ENCODE measurements around the gene SLC22A1. TPM values are rescaled to one million over a fixed set of nuclear protein-coding genes. Genes with fewer than 3 reads are reported as not detected.

SLC22A1 gene
- total RNA-seq, 1 experiment from 2014 or later, result 1.2 TPM

DNA sequence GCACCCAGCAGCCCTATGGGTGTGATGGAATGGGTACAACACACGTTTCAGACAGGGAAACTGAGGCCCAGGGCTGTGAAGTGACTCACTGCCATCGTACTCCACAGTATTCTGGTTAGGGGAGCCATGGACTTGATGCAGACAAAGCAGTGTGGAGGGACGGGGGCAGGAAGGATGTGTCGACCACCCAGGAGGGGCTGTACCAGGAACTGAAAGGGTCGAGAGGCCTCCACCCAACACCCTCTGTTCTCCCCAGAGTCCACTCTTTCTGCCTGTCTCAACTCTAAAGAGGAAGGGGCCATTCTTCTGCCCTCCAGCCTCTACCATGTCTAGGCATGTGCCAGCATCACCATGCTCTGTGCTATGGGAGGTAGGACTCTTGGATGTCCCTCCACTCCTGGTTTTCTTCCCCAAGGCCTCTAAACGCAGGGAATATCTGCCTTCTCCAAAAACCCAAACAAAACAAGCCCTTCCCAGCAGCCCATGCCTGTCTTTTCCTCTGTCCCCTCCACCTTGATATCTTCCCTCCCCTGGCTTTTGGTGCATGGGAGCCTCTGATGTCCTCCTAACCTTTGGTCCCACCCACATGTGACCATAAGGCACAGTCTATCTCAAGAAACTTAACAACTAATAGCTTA lies 7.4 kb downstream of the SLC22A1 start:
- H3K27ac Mint-ChIP-seq, result no peak overlapping the region
- H3K36me3 Mint-ChIP-seq, result no peaks in the 10 kb centered on the region
- DNase-seq (ENCODE audit: low spot score) (no peak), ATAC-seq (no peak)
- TF ChIP-seq, protein P1, sequence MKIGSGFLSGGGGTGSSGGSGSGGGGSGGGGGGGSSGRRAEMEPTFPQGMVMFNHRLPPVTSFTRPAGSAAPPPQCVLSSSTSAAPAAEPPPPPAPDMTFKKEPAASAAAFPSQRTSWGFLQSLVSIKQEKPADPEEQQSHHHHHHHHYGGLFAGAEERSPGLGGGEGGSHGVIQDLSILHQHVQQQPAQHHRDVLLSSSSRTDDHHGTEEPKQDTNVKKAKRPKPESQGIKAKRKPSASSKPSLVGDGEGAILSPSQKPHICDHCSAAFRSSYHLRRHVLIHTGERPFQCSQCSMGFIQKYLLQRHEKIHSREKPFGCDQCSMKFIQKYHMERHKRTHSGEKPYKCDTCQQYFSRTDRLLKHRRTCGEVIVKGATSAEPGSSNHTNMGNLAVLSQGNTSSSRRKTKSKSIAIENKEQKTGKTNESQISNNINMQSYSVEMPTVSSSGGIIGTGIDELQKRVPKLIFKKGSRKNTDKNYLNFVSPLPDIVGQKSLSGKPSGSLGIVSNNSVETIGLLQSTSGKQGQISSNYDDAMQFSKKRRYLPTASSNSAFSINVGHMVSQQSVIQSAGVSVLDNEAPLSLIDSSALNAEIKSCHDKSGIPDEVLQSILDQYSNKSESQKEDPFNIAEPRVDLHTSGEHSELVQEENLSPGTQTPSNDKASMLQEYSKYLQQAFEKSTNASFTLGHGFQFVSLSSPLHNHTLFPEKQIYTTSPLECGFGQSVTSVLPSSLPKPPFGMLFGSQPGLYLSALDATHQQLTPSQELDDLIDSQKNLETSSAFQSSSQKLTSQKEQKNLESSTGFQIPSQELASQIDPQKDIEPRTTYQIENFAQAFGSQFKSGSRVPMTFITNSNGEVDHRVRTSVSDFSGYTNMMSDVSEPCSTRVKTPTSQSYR (CRISPR knock-in tag; IDR thresholded peaks at IDR 0.05), result no peak
- H3K9me3 Mint-ChIP-seq, result peaks cover 4% of the 10 kb centered on the region; the same call in 1 of the 2 replicates
- H3K27me3 Mint-ChIP-seq (ENCODE audit: low read depth), result peaks cover 36% of the 10 kb centered on the region
- ChIA-PET POLR2A (no interaction called here), CTCF (interaction anchor here (2.4 kb wide), 1 partner anchor 9 kb away, joined by 8 read pairs; no protein-coding TSS in a partner anchor)
- peaks cover 24% of the 10 kb centered on the region for H3K4me1 Mint-ChIP-seq
- no peak overlapping the region for H3K4me3 Mint-ChIP-seq

DNA sequence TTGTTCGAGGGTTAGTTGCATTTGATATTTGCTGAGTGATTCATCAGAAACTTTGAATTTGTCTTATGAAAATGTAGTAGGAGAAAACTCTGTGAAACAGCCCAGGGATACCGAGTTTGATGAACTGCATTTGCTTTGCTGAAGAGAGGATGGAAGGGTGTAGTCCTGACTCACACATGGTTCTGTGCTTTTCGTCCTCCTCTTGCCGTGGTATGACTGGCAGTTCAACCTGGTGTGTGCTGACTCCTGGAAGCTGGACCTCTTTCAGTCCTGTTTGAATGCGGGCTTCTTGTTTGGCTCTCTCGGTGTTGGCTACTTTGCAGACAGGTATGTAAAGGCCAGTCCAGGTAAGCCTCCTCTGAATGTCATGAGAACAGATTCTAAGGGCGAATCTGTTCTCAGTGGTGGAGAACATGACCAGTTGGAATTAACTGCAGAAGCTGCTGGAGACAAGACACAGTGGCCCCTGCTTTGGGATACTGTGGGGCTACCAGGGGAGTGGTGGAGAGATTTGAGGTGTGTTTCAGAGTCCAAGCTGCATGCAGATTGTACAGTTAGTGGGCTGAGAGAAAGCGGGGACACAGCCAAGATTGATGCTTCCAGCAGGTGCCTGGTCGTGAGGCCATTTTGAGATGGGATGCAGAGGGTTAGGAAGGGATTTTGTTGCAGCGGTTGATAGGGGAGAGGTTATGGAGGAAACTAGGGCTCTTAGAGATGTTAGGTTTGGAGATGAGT lies 8.4 kb downstream of the SLC22A1 start:
- DNase-seq (ENCODE audit: low spot score) (no peak), ATAC-seq (no peak)
- peaks cover 24% of the 10 kb centered on the region for H3K4me1 Mint-ChIP-seq
- H3K27me3 Mint-ChIP-seq (ENCODE audit: low read depth), result peaks cover 40% of the 10 kb centered on the region
- TF ChIP-seq ESRRA (CRISPR knock-in tag; IDR thresholded peaks at IDR 0.05; ENCODE audit: borderline replicate concordance), result no peak
- no peak for TF ChIP-seq EMX1 (CRISPR knock-in tag; IDR thresholded peaks at IDR 0.05)
- TF ChIP-seq, protein P2, sequence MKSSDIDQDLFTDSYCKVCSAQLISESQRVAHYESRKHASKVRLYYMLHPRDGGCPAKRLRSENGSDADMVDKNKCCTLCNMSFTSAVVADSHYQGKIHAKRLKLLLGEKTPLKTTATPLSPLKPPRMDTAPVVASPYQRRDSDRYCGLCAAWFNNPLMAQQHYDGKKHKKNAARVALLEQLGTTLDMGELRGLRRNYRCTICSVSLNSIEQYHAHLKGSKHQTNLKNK (CRISPR knock-in tag; IDR thresholded peaks at IDR 0.05), result no peak
- TF ChIP-seq JUN (CRISPR knock-in tag; IDR thresholded peaks at IDR 0.05), result no peak
- TF ChIP-seq NFYB (CRISPR knock-in tag; conservative IDR thresholded peaks at IDR 0.05; ENCODE audit: low read depth), result no peak
- TF ChIP-seq GABPB1 (CRISPR knock-in tag; IDR thresholded peaks at IDR 0.05), result no peak
- TF ChIP-seq, protein P3, sequence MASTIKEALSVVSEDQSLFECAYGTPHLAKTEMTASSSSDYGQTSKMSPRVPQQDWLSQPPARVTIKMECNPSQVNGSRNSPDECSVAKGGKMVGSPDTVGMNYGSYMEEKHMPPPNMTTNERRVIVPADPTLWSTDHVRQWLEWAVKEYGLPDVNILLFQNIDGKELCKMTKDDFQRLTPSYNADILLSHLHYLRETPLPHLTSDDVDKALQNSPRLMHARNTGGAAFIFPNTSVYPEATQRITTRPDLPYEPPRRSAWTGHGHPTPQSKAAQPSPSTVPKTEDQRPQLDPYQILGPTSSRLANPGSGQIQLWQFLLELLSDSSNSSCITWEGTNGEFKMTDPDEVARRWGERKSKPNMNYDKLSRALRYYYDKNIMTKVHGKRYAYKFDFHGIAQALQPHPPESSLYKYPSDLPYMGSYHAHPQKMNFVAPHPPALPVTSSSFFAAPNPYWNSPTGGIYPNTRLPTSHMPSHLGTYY (CRISPR knock-in tag; IDR thresholded peaks at IDR 0.05), result no peak
- TF ChIP-seq, protein P4, sequence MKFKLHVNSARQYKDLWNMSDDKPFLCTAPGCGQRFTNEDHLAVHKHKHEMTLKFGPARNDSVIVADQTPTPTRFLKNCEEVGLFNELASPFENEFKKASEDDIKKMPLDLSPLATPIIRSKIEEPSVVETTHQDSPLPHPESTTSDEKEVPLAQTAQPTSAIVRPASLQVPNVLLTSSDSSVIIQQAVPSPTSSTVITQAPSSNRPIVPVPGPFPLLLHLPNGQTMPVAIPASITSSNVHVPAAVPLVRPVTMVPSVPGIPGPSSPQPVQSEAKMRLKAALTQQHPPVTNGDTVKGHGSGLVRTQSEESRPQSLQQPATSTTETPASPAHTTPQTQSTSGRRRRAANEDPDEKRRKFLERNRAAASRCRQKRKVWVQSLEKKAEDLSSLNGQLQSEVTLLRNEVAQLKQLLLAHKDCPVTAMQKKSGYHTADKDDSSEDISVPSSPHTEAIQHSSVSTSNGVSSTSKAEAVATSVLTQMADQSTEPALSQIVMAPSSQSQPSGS (CRISPR knock-in tag; IDR thresholded peaks at IDR 0.05; ENCODE audit: borderline replicate concordance, low read depth), result no peak
- H3K4me3 Mint-ChIP-seq, result no peak overlapping the region
- ChIA-PET CTCF (no interaction called here), POLR2A (no interaction called here)
- H3K27ac Mint-ChIP-seq, result no peak overlapping the region
- H3K36me3 Mint-ChIP-seq, result no peaks in the 10 kb centered on the region
- no peaks in the 10 kb centered on the region for H3K9me3 Mint-ChIP-seq

DNA sequence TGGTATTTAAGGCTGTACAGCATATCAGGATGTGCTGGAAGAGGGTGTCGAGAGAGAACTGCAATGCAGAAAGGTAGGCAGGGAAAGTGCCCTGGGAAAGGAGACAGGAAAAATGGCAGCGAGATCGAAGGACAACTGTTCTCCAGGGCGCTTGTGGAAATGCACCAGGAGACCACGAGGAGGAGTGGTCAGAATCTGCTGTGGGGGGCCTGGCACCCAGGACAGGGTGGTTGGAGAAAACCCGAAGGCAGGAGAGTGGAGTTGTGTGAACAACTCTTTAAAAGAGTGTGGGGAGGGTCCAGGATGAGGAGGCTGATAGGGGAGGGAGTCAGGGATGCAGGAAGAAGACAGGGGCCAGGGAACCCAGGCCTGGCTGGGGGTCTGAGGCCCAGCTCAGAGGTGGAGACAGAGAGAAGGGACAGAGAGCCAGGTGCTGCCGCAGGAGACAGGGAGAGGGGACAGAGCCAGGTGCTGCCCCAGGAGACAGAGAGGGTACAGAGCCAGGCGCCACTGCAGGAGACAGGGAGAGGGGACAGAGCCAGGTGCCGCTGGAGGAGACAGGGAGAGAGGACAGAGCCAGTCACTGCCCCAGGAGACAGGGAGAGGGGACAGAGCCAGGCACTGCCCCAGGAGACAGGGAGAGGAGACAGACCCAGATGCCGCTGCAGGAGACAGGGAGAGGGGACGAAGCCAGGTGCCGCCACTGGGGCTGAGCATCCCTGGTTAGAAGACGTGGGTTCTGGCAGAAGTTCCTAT lies 9.3 kb downstream of the SLC22A1 start:
- Mint-ChIP-seq H3K4me1 (peaks cover 24% of the 10 kb centered on the region), H3K4me3 (no peak overlapping the region), H3K27ac (no peak overlapping the region), H3K36me3 (no peaks in the 10 kb centered on the region), H3K27me3 (ENCODE audit: low read depth) (peaks cover 48% of the 10 kb centered on the region), H3K9me3 (no peaks in the 10 kb centered on the region)
- ChIA-PET CTCF (no interaction called here), POLR2A (no interaction called here)
- ATAC-seq, result no peak
- DNase-seq (ENCODE audit: low spot score), result no peak
- TF ChIP-seq, protein P5, sequence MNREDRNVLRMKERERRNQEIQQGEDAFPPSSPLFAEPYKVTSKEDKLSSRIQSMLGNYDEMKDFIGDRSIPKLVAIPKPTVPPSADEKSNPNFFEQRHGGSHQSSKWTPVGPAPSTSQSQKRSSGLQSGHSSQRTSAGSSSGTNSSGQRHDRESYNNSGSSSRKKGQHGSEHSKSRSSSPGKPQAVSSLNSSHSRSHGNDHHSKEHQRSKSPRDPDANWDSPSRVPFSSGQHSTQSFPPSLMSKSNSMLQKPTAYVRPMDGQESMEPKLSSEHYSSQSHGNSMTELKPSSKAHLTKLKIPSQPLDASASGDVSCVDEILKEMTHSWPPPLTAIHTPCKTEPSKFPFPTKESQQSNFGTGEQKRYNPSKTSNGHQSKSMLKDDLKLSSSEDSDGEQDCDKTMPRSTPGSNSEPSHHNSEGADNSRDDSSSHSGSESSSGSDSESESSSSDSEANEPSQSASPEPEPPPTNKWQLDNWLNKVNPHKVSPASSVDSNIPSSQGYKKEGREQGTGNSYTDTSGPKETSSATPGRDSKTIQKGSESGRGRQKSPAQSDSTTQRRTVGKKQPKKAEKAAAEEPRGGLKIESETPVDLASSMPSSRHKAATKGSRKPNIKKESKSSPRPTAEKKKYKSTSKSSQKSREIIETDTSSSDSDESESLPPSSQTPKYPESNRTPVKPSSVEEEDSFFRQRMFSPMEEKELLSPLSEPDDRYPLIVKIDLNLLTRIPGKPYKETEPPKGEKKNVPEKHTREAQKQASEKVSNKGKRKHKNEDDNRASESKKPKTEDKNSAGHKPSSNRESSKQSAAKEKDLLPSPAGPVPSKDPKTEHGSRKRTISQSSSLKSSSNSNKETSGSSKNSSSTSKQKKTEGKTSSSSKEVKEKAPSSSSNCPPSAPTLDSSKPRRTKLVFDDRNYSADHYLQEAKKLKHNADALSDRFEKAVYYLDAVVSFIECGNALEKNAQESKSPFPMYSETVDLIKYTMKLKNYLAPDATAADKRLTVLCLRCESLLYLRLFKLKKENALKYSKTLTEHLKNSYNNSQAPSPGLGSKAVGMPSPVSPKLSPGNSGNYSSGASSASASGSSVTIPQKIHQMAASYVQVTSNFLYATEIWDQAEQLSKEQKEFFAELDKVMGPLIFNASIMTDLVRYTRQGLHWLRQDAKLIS (CRISPR knock-in tag; IDR thresholded peaks at IDR 0.05; ENCODE audit: borderline replicate concordance), result no peak
- TF ChIP-seq, protein P6, sequence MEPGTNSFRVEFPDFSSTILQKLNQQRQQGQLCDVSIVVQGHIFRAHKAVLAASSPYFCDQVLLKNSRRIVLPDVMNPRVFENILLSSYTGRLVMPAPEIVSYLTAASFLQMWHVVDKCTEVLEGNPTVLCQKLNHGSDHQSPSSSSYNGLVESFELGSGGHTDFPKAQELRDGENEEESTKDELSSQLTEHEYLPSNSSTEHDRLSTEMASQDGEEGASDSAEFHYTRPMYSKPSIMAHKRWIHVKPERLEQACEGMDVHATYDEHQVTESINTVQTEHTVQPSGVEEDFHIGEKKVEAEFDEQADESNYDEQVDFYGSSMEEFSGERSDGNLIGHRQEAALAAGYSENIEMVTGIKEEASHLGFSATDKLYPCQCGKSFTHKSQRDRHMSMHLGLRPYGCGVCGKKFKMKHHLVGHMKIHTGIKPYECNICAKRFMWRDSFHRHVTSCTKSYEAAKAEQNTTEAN (CRISPR knock-in tag; IDR thresholded peaks at IDR 0.05), result no peak
- TF ChIP-seq IRF2 (CRISPR knock-in tag; IDR thresholded peaks at IDR 0.05; ENCODE audit: borderline replicate concordance, low read depth) (no peak), EMX1 (CRISPR knock-in tag; IDR thresholded peaks at IDR 0.05) (no peak)
- TF ChIP-seq, protein P7, sequence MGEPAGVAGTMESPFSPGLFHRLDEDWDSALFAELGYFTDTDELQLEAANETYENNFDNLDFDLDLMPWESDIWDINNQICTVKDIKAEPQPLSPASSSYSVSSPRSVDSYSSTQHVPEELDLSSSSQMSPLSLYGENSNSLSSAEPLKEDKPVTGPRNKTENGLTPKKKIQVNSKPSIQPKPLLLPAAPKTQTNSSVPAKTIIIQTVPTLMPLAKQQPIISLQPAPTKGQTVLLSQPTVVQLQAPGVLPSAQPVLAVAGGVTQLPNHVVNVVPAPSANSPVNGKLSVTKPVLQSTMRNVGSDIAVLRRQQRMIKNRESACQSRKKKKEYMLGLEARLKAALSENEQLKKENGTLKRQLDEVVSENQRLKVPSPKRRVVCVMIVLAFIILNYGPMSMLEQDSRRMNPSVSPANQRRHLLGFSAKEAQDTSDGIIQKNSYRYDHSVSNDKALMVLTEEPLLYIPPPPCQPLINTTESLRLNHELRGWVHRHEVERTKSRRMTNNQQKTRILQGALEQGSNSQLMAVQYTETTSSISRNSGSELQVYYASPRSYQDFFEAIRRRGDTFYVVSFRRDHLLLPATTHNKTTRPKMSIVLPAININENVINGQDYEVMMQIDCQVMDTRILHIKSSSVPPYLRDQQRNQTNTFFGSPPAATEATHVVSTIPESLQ (CRISPR knock-in tag; IDR thresholded peaks at IDR 0.05), result no peak
